Measurements from ENCODE around the gene SERPINB6.

The SERPINB6 gene

DNA sequence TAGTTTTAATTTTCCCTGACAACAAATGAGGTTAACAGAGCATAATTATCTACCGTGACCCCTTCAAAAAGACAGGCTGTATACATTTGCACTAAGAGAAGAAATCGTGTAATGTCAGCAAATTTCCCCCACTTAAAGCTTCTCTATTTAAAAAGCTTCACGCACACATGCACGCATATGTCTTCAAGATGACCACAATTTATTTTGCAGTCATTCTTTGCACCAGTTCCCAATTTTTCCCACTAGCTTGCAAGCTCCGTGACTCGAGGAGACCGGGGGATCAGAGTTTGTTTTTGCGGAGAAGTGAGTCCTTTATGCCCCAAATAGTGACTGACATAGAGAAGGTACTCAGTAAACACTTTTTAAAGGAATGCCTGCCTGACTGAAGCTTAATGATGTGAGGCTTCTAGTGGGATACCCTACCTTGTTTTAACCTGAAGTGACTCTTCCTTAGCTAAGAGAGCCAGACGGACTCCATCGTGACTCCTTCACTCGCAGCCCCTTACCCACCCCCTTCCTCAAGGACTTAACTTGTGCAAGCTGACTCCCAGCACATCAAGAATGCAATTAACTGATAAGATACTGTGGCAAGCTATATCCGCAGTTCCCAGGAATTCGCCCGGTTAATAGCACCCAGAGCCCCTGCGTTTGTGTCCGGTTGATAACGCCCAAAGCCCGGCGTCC lies 19.0 kb upstream of the SERPINB6 start:
- Histone ChIP-seq H3K4me2 (ENCODE audit: low read length) (peak overlapping the region; percentile 75), H3K79me2 (ENCODE audit: insufficient read depth, low read length) (no peaks in the 10 kb centered on the region), H3K36me3 (ENCODE audit: insufficient read depth, low read length) (no peaks in the 10 kb centered on the region; the same call in 1 of the 2 replicates), H3K9ac (ENCODE audit: low read length) (peak overlapping the region; percentile 64), H3K27me3 (ENCODE audit: insufficient read depth, low read length) (no peaks in the 10 kb centered on the region), H3K9me3 (ENCODE audit: low read length) (no peaks in the 10 kb centered on the region), H4K20me1 (ENCODE audit: insufficient read depth, low read length) (no peaks in the 10 kb centered on the region), H3K4me1 (ENCODE audit: insufficient read depth, low read length, severe bottlenecking) (peaks cover 18% of the 10 kb centered on the region), H3K4me3 (ENCODE audit: low read depth, low read length, poor library complexity, severe bottlenecking) (peak overlapping the region; percentile 72), H3F3A (ENCODE audit: insufficient read depth, low read length) (no peaks in the 10 kb centered on the region), H3K9me2 (ENCODE audit: low read depth, low read length) (no peaks in the 10 kb centered on the region), H3K27ac (ENCODE audit: low read depth, low read length, poor library complexity, severe bottlenecking) (peak overlapping the region; percentile 81), H2AFZ (ENCODE audit: low read length) (peak overlapping the region; percentile 19; the same call in 1 of the 2 replicates)
- TF ChIP-seq CTCF (IDR thresholded peaks at IDR 0.05; ENCODE audit: low read length) = no peak
- no peak for TF ChIP-seq EZH2 (IDR thresholded peaks at IDR 0.05; ENCODE audit: borderline replicate concordance, low read length)

- H3K79me2 ChIP-seq (ENCODE audit: insufficient read depth, low read length) = no peaks in the 10 kb centered on the region
- TF ChIP-seq CTCF (IDR thresholded peaks at IDR 0.05; ENCODE audit: low read length) (no peak; the same call in none of the 2 replicates), EZH2 (IDR thresholded peaks at IDR 0.05; ENCODE audit: borderline replicate concordance, low read length) (no peak)
- H3K4me1 ChIP-seq (ENCODE audit: insufficient read depth, low read length, severe bottlenecking) = peaks cover 18% of the 10 kb centered on the region
- no peaks in the 10 kb centered on the region; the same call in 1 of the 2 replicates for H3K36me3 ChIP-seq (ENCODE audit: insufficient read depth, low read length)
- H3K9me3 ChIP-seq (ENCODE audit: low read length) = no peaks in the 10 kb centered on the region
- H4K20me1 ChIP-seq (ENCODE audit: insufficient read depth, low read length) = no peaks in the 10 kb centered on the region
- no peak overlapping the region; the same call in none of the 2 replicates for H2AFZ ChIP-seq (ENCODE audit: low read length)
- peak overlapping the region; percentile 72 for H3K4me3 ChIP-seq (ENCODE audit: low read depth, low read length, poor library complexity, severe bottlenecking)
- peak overlapping the region; percentile 81 for H3K27ac ChIP-seq (ENCODE audit: low read depth, low read length, poor library complexity, severe bottlenecking)
- no peaks in the 10 kb centered on the region for H3K9me2 ChIP-seq (ENCODE audit: low read depth, low read length)
- peak overlapping the region; percentile 75 for H3K4me2 ChIP-seq (ENCODE audit: low read length)
- no peaks in the 10 kb centered on the region for H3F3A ChIP-seq (ENCODE audit: insufficient read depth, low read length)
- peak overlapping the region; percentile 64 for H3K9ac ChIP-seq (ENCODE audit: low read length)
- no peaks in the 10 kb centered on the region for H3K27me3 ChIP-seq (ENCODE audit: insufficient read depth, low read length)
Observed at GRCh38 chr6:2989332-2990247, 18.2 kb upstream of the SERPINB6 start.

GRCh38 chr6:2988426-2989331 lies 17.3 kb upstream of the SERPINB6 start:
- H3K4me1 ChIP-seq (ENCODE audit: insufficient read depth, low read length, severe bottlenecking) = peaks cover 18% of the 10 kb centered on the region
- no peaks in the 10 kb centered on the region for H3K79me2 ChIP-seq (ENCODE audit: insufficient read depth, low read length)
- no peaks in the 10 kb centered on the region for H3K9me2 ChIP-seq (ENCODE audit: low read depth, low read length)
- H3K4me2 ChIP-seq (ENCODE audit: low read length) = peak overlapping the region; percentile 75
- H3F3A ChIP-seq (ENCODE audit: insufficient read depth, low read length) = no peaks in the 10 kb centered on the region
- peak overlapping the region; percentile 72 for H3K4me3 ChIP-seq (ENCODE audit: low read depth, low read length, poor library complexity, severe bottlenecking)
- H3K9ac ChIP-seq (ENCODE audit: low read length) = peak overlapping the region; percentile 64
- no peak for TF ChIP-seq EZH2 (IDR thresholded peaks at IDR 0.05; ENCODE audit: borderline replicate concordance, low read length)
- peak; percentile 84 for TF ChIP-seq CTCF (IDR thresholded peaks at IDR 0.05; ENCODE audit: low read length)
- H3K27ac ChIP-seq (ENCODE audit: low read depth, low read length, poor library complexity, severe bottlenecking) = peak overlapping the region; percentile 81
- H3K27me3 ChIP-seq (ENCODE audit: insufficient read depth, low read length) = no peaks in the 10 kb centered on the region
- no peaks in the 10 kb centered on the region for H3K9me3 ChIP-seq (ENCODE audit: low read length)
- H2AFZ ChIP-seq (ENCODE audit: low read length) = no peak overlapping the region; the same call in 1 of the 2 replicates
- H4K20me1 ChIP-seq (ENCODE audit: insufficient read depth, low read length) = no peaks in the 10 kb centered on the region
- H3K36me3 ChIP-seq (ENCODE audit: insufficient read depth, low read length) = no peaks in the 10 kb centered on the region; the same call in 1 of the 2 replicates
